K562 (cell line): ENCODE measurements around the gene TPK1.
A peak's percentile ranks its signal among the peaks of the same experiment; 100 is the strongest.

Experiments used
- FOSL1 ChIP-seq: fragments of 200-800 bp; sonication (Bioruptor generic); conservative IDR thresholded peaks from 2 replicates; pipeline ENCODE4 v1.6.1; 2016; ENCODE audit warnings: missing genetic modification characterization, missing compliant biosample characterization
- NCOR1 ChIP-seq: fragments of 450-650 bp; IDR thresholded peaks from 2 replicates; pipeline ENCODE4 v1.6.1; 2016; ENCODE audit warnings: mild to moderate bottlenecking, moderate library complexity
- POLR2A ChIP-seq: fragments of 450-650 bp; conservative IDR thresholded peaks from 2 replicates; pipeline ENCODE4 v1.6.1; 2016
- SMARCA5 ChIP-seq: fragments of 450-650 bp; IDR thresholded peaks from 2 replicates; pipeline ENCODE4 v1.6.1; 2016
- SMARCB1 ChIP-seq: IDR thresholded peaks from 2 replicates; pipeline ENCODE4 v1.6.1; 2011; ENCODE audit warnings: improper control_type of control experiment, low read depth; ENCODE audit not compliant: insufficient read length
- TF ChIP-seq, protein P1 (sequence below): fragments of 450-650 bp; IDR thresholded peaks from 2 replicates; pipeline ENCODE4 v1.6.1; 2017; ENCODE audit warnings: mild to moderate bottlenecking, moderate library complexity
- TF ChIP-seq, protein P2 (sequence below), 3 experiments: fragments of 200-800 bp in 1 of 3; fragments of 250-450 bp in 1 of 3; fragments of 450-650 bp in 1 of 3; sonication (Bioruptor Pico) in 1 of 3; sonication (Bioruptor generic) in 1 of 3; formaldehyde crosslinking in 1 of 3; IDR thresholded peaks; 2 replicates each; pipeline versions ENCODE4 v1.6.1 to v1.8.0; 2016 to 2022; ENCODE audit warnings: mild to moderate bottlenecking in 2 of 3, missing genetic modification characterization in 2 of 3, missing compliant biosample characterization in 1 of 3, moderate library complexity in 1 of 3

GRCh38 chr7:144835652-144836544 lies at the start of gene TPK1:
- TF ChIP-seq, protein P1, sequence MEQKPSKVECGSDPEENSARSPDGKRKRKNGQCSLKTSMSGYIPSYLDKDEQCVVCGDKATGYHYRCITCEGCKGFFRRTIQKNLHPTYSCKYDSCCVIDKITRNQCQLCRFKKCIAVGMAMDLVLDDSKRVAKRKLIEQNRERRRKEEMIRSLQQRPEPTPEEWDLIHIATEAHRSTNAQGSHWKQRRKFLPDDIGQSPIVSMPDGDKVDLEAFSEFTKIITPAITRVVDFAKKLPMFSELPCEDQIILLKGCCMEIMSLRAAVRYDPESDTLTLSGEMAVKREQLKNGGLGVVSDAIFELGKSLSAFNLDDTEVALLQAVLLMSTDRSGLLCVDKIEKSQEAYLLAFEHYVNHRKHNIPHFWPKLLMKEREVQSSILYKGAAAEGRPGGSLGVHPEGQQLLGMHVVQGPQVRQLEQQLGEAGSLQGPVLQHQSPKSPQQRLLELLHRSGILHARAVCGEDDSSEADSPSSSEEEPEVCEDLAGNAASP, result no peak
- TF ChIP-seq POLR2A (peak; percentile 92), SMARCB1 (no peak), FOSL1 (tag) (peak; percentile 88), NCOR1 (no peak; the same call in 1 of the 2 replicates), SMARCA5 (peak; percentile 90)
- TF ChIP-seq, protein P2, sequence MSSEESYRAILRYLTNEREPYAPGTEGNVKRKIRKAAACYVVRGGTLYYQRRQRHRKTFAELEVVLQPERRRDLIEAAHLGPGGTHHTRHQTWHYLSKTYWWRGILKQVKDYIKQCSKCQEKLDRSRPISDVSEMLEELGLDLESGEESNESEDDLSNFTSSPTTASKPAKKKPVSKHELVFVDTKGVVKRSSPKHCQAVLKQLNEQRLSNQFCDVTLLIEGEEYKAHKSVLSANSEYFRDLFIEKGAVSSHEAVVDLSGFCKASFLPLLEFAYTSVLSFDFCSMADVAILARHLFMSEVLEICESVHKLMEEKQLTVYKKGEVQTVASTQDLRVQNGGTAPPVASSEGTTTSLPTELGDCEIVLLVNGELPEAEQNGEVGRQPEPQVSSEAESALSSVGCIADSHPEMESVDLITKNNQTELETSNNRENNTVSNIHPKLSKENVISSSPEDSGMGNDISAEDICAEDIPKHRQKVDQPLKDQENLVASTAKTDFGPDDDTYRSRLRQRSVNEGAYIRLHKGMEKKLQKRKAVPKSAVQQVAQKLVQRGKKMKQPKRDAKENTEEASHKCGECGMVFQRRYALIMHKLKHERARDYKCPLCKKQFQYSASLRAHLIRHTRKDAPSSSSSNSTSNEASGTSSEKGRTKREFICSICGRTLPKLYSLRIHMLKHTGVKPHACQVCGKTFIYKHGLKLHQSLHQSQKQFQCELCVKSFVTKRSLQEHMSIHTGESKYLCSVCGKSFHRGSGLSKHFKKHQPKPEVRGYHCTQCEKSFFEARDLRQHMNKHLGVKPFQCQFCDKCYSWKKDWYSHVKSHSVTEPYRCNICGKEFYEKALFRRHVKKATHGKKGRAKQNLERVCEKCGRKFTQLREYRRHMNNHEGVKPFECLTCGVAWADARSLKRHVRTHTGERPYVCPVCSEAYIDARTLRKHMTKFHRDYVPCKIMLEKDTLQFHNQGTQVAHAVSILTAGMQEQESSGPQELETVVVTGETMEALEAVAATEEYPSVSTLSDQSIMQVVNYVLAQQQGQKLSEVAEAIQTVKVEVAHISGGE (CRISPR knock-in tag; IDR thresholded peaks at IDR 0.05), result peak in 2 of 3 experiments; percentile 57 to 90; a peak in 3 of 6 replicates
